HepG2 (cell line): ENCODE data around the gene ZNF341. TPM values are rescaled to one million over a fixed set of nuclear protein-coding genes. Genes with fewer than 3 reads are reported as not detected.

Source experiments
- ATF2 ChIP-seq: sonication (generic); formaldehyde crosslinking; IDR thresholded peaks from 2 replicates; pipeline ENCODE4 v1.4.0; 2020; ENCODE audit warnings: missing genetic modification reagents
- BCL3 ChIP-seq: sonication (generic); formaldehyde crosslinking; IDR thresholded peaks from 2 replicates; pipeline ENCODE4 v1.5.1; 2020; ENCODE audit warnings: mild to moderate bottlenecking, missing genetic modification reagents, moderate library complexity
- CSRNP2 ChIP-seq: sonication (generic); formaldehyde crosslinking; conservative IDR thresholded peaks from 2 replicates; pipeline ENCODE4 v1.8.0; 2022; ENCODE audit warnings: low read depth, missing genetic modification reagents
- DMAP1 ChIP-seq: IDR thresholded peaks from 2 replicates; pipeline ENCODE4 v1.6.1; 2016
- DRAP1 ChIP-seq: IDR thresholded peaks from 2 replicates; pipeline ENCODE4 v1.6.1; 2016; ENCODE audit warnings: missing genetic modification reagents, missing compliant biosample characterization
- FOXA1 ChIP-seq, 2 experiments: fragments of 450-650 bp in 1 of 2; sonication (generic) in 1 of 2; formaldehyde crosslinking in 1 of 2; IDR thresholded peaks; 2 replicates each; pipeline versions ENCODE4 v1.4.0 to v1.6.1; 2016 to 2020; ENCODE audit warnings: missing genetic modification reagents in 1 of 2
- NFYB ChIP-seq: sonication (generic); formaldehyde crosslinking; IDR thresholded peaks from 2 replicates; pipeline ENCODE4 v1.4.0; 2020; ENCODE audit warnings: missing genetic modification reagents
- POLR2AphosphoS5 ChIP-seq: IDR thresholded peaks from 2 replicates; pipeline ENCODE4 v1.6.1; 2012; ENCODE audit warnings: low read depth, low read length
- RARG ChIP-seq: sonication (generic); formaldehyde crosslinking; IDR thresholded peaks from 2 replicates; pipeline ENCODE4 v1.4.0; 2020; ENCODE audit warnings: low read depth, mild to moderate bottlenecking, missing genetic modification reagents
- SMARCE1 ChIP-seq: fragments of 450-650 bp; IDR thresholded peaks from 2 replicates; pipeline ENCODE4 v1.6.1; 2017; ENCODE audit warnings: borderline replicate concordance
- TBX3 ChIP-seq: fragments of 450-650 bp; IDR thresholded peaks from 2 replicates; pipeline ENCODE4 v1.6.1; 2017; ENCODE audit warnings: antibody characterized with exemption, mild to moderate bottlenecking, inconsistent platforms, borderline replicate concordance
- TIGD3 ChIP-seq: sonication (generic); formaldehyde crosslinking; IDR thresholded peaks from 2 replicates; pipeline ENCODE4 v1.5.1; 2020; ENCODE audit warnings: mild to moderate bottlenecking, missing genetic modification reagents, borderline replicate concordance
- TRIM24 ChIP-seq: sonication (generic); formaldehyde crosslinking; IDR thresholded peaks from 2 replicates; pipeline ENCODE4 v1.8.0; 2022; ENCODE audit warnings: mild to moderate bottlenecking, missing genetic modification reagents
- ZMYM2 ChIP-seq: sonication (generic); formaldehyde crosslinking; IDR thresholded peaks from 2 replicates; pipeline ENCODE4 v1.8.0; 2022; ENCODE audit warnings: mild to moderate bottlenecking, missing genetic modification reagents
- ZNF225 ChIP-seq: sonication (generic); formaldehyde crosslinking; IDR thresholded peaks from 2 replicates; pipeline ENCODE4 v1.4.0; 2020; ENCODE audit warnings: mild to moderate bottlenecking, missing genetic modification reagents
- ZNF432 ChIP-seq: sonication (generic); formaldehyde crosslinking; IDR thresholded peaks from 2 replicates; pipeline ENCODE4 v1.5.0; 2020; ENCODE audit warnings: missing genetic modification reagents, mild to moderate bottlenecking, borderline replicate concordance
- ZNF503 ChIP-seq: sonication (generic); formaldehyde crosslinking; IDR thresholded peaks from 2 replicates; pipeline ENCODE4 v1.4.0; 2020; ENCODE audit warnings: missing genetic modification reagents
- ZNF530 ChIP-seq: sonication (generic); formaldehyde crosslinking; IDR thresholded peaks from 2 replicates; pipeline ENCODE4 v1.5.0; 2020; ENCODE audit warnings: low read depth, mild to moderate bottlenecking, missing genetic modification reagents
- ZNF562 ChIP-seq: sonication (generic); formaldehyde crosslinking; IDR thresholded peaks from 2 replicates; pipeline ENCODE4 v1.8.0; 2022; ENCODE audit warnings: missing genetic modification reagents, borderline replicate concordance
- ZNF780A ChIP-seq: sonication (generic); formaldehyde crosslinking; IDR thresholded peaks from 2 replicates; pipeline ENCODE4 v1.8.0; 2022; ENCODE audit warnings: mild to moderate bottlenecking, missing genetic modification reagents, moderate library complexity
- ZNF839 ChIP-seq: sonication (generic); formaldehyde crosslinking; IDR thresholded peaks from 2 replicates; pipeline ENCODE4 v1.4.0; 2020; ENCODE audit warnings: missing genetic modification reagents, mild to moderate bottlenecking, borderline replicate concordance
- polyA plus RNA-seq, 8 experiments: library from polyadenylated mRNA; depleted of rRNA in 3 of 8; stranded (reverse) in 7 of 8; unstranded in 1 of 8; fragments of >200 nt; fragmentation: Illumina TruSeq in 4 of 8; extraction: Trizol in 4 of 8; gene quantifications; 2 replicates each; pipeline versions ENCODE4 v1.2.1 to v1.2.3, GENCODE V29; 2011 to 2016; ENCODE audit warnings: low read depth in 4 of 8, missing spikeins in 1 of 8, mixed read lengths in 1 of 8; ENCODE audit not compliant: insufficient read depth in 1 of 8
- total RNA-seq, 5 experiments: library from RNA; depleted of rRNA; stranded (reverse); fragments of >200 nt; fragmentation: Illumina TruSeq; extraction: Trizol; gene quantifications; 2 replicates each; pipeline ENCODE4 v1.2.3, GENCODE V29; 2016; ENCODE audit warnings: low read depth in 1 of 5

Gene ZNF341
- total and polyA plus RNA-seq, 2 of the 13 experiments (the other 11 are each of a cell fraction or from before 2014, with no cell fraction given): 1.1 to 2.2 TPM

GRCh38 chr20:33826270-33826897 lies 94.6 kb downstream of the ZNF341 start (continued):
- TF ChIP-seq CSRNP2 (CRISPR knock-in tag) (no peak), TRIM24 (CRISPR knock-in tag) (no peak), TIGD3 (no peak), DMAP1 (CRISPR knock-in tag) (no peak), POLR2AphosphoS5 (no peak), ZNF839 (CRISPR knock-in tag) (no peak), ZNF225 (CRISPR knock-in tag) (no peak), SMARCE1 (no peak), ATF2 (CRISPR knock-in tag) (no peak), ZNF503 (CRISPR knock-in tag) (no peak), ZNF562 (CRISPR knock-in tag) (no peak), NFYB (CRISPR knock-in tag) (peak; percentile 83), FOXA1 (IDR thresholded peaks at IDR 0.05) (no peak), FOXA1 (CRISPR knock-in tag; IDR thresholded peaks at IDR 0.05) (0 out of 2 replicates have a peak, but pooled peaks have one; percentile 5), DRAP1 (CRISPR knock-in tag) (0 out of 2 replicates have a peak, but pooled peaks have one; percentile 11), ZMYM2 (CRISPR knock-in tag) (no peak), RARG (no peak), ZNF530 (CRISPR knock-in tag) (no peak), TBX3 (no peak), BCL3 (0 out of 2 replicates have a peak, but pooled peaks have one; percentile 2), ZNF780A (CRISPR knock-in tag) (no peak), ZNF432 (no peak)
